K562 (cell line): ENCODE data around the gene CNTN4.

Experiments used
- EZH2 ChIP-seq: IDR thresholded peaks from 2 replicates; pipeline ENCODE4 v1.6.1; 2012; ENCODE audit warnings: low read depth, mild to moderate bottlenecking, inconsistent platforms, low read length, borderline replicate concordance
- JUN ChIP-seq, 2 experiments: sonication (generic) in 1 of 2; formaldehyde crosslinking in 1 of 2; IDR thresholded peaks; 2 replicates each; pipeline versions ENCODE4 v1.6.1 to v1.8.0; 2012 to 2022; ENCODE audit warnings: borderline replicate concordance in 2 of 2, mild to moderate bottlenecking in 2 of 2, improper control_type of control experiment in 1 of 2, low read depth in 1 of 2, low read length in 1 of 2, missing genetic modification reagents in 1 of 2
- NFIC ChIP-seq: fragments of 450-650 bp; IDR thresholded peaks from 2 replicates; pipeline ENCODE4 v1.6.1; 2017; ENCODE audit warnings: mild to moderate bottlenecking, inconsistent platforms
- PCBP2 ChIP-seq: fragments of 200-400 bp; formaldehyde crosslinking; IDR thresholded peaks from 2 replicates; pipeline ENCODE4 v1.6.1; 2018; ENCODE audit warnings: low read length, low read depth, mild to moderate bottlenecking, moderate library complexity; ENCODE audit not compliant: poor library complexity, severe bottlenecking
- PHF8 ChIP-seq: fragments of 200-600 bp; sonication (generic); IDR thresholded peaks from 2 replicates; pipeline ENCODE4 v1.6.1; 2012; ENCODE audit warnings: mixed run types, mild to moderate bottlenecking, inconsistent platforms, low read length, moderate library complexity, borderline replicate concordance
- POLR2A ChIP-seq: fragments of 450-650 bp; conservative IDR thresholded peaks from 2 replicates; pipeline ENCODE4 v1.6.1; 2016
- POLR2AphosphoS5 ChIP-seq: IDR thresholded peaks from 2 replicates; pipeline ENCODE4 v1.6.1; 2011; ENCODE audit warnings: mild to moderate bottlenecking, low read depth, low read length, moderate library complexity; ENCODE audit not compliant: control insufficient read depth, insufficient read depth
- SMAD1 ChIP-seq: fragments of 150-350 bp; IDR thresholded peaks from 2 replicates; pipeline ENCODE4 v1.6.1; 2014; ENCODE audit warnings: low read length, low read depth; ENCODE audit not compliant: partially characterized antibody
- SMAD4 ChIP-seq: fragments of 250-450 bp; sonication (Bioruptor Pico); conservative IDR thresholded peaks from 2 replicates; pipeline ENCODE4 v1.8.0; 2021; ENCODE audit warnings: inconsistent platforms, mild to moderate bottlenecking, moderate library complexity
- YY1 ChIP-seq, 3 experiments: IDR thresholded peaks; 2 replicates each; pipeline ENCODE4 v1.6.1; 2011; ENCODE audit warnings: low read length in 2 of 3, mild to moderate bottlenecking in 2 of 3, moderate library complexity in 2 of 3, borderline replicate concordance in 1 of 3, control low read depth in 1 of 3, low read depth in 1 of 3; ENCODE audit not compliant: insufficient read depth in 3 of 3, insufficient replicate concordance in 2 of 3, control insufficient read depth in 1 of 3, insufficient read length in 1 of 3; ENCODE audit errors: extremely low read depth in 1 of 3
- TF ChIP-seq, protein P1 (sequence below): sonication (generic); formaldehyde crosslinking; IDR thresholded peaks from 2 replicates; pipeline ENCODE4 v1.9.0; 2022; ENCODE audit warnings: mild to moderate bottlenecking, missing genetic modification reagents
- TF ChIP-seq, protein P2 (sequence below), 3 experiments: IDR thresholded peaks in 2 of 3; conservative IDR thresholded peaks in 1 of 3; 2 replicates each; pipeline ENCODE4 v1.5.1; 2011 to 2012; ENCODE audit warnings: low read length in 3 of 3, mild to moderate bottlenecking in 3 of 3, control low read depth in 2 of 3, improper control_type of control experiment in 1 of 3, inconsistent platforms in 1 of 3, low read depth in 1 of 3, mixed read lengths in 1 of 3, moderate library complexity in 1 of 3; ENCODE audit not compliant: insufficient read depth in 2 of 3
- TF ChIP-seq, protein P3 (sequence below): sonication (generic); formaldehyde crosslinking; IDR thresholded peaks from 2 replicates; pipeline ENCODE4 v1.8.0; 2022; ENCODE audit warnings: mild to moderate bottlenecking, missing genetic modification reagents
- TF ChIP-seq, protein P4 (sequence below), 2 experiments: fragments of 200-800 bp in 1 of 2; sonication (Bioruptor generic) in 1 of 2; sonication (generic) in 1 of 2; formaldehyde crosslinking in 1 of 2; IDR thresholded peaks in 1 of 2; conservative IDR thresholded peaks in 1 of 2; 2 replicates each; pipeline versions ENCODE4 v1.5.0 to v1.6.1; 2016 to 2020; ENCODE audit warnings: missing compliant biosample characterization in 1 of 2, missing genetic modification characterization in 1 of 2, missing genetic modification reagents in 1 of 2

DNA sequence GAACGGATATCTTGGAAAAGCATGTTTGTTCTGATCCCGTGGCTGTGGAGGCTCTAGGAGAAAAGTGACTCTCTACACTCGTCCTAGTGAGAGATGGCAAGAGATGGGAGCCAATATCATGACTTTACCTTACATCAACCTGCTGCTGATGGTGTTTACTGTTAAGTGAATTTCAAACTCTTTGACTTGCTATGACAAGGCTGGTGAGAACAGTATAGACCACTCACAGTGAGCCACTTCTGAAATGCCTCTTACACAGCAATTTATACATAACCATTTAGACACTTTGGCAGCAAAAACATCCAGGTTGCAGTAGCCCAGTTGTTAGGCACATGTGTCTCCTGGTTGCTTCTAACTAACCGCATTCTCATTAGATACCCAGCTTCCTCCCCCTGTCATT is 968.2 kb downstream of the CNTN4 start:
- TF ChIP-seq SMAD1: no peak
- no peak for TF ChIP-seq POLR2AphosphoS5
- TF ChIP-seq, protein P1, sequence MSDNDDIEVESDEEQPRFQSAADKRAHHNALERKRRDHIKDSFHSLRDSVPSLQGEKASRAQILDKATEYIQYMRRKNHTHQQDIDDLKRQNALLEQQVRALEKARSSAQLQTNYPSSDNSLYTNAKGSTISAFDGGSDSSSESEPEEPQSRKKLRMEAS (CRISPR knock-in tag): no peak
- TF ChIP-seq YY1 (IDR thresholded peaks at IDR 0.05; ENCODE audit: borderline replicate concordance in 1 of 3, control insufficient read depth in 1 of 3, extremely low read depth in 1 of 3, insufficient read depth in 3 of 3, insufficient read length in 1 of 3, insufficient replicate concordance in 2 of 3, low read depth in 1 of 3, low read length in 2 of 3): no peak
- no peak for TF ChIP-seq SMAD4 (CRISPR knock-in tag)
- TF ChIP-seq, protein P2, sequence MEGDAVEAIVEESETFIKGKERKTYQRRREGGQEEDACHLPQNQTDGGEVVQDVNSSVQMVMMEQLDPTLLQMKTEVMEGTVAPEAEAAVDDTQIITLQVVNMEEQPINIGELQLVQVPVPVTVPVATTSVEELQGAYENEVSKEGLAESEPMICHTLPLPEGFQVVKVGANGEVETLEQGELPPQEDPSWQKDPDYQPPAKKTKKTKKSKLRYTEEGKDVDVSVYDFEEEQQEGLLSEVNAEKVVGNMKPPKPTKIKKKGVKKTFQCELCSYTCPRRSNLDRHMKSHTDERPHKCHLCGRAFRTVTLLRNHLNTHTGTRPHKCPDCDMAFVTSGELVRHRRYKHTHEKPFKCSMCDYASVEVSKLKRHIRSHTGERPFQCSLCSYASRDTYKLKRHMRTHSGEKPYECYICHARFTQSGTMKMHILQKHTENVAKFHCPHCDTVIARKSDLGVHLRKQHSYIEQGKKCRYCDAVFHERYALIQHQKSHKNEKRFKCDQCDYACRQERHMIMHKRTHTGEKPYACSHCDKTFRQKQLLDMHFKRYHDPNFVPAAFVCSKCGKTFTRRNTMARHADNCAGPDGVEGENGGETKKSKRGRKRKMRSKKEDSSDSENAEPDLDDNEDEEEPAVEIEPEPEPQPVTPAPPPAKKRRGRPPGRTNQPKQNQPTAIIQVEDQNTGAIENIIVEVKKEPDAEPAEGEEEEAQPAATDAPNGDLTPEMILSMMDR (IDR thresholded peaks at IDR 0.05 in 2 of 3, conservative IDR thresholded peaks at IDR 0.05 in 1 of 3; ENCODE audit: insufficient read depth in 2 of 3, low read depth in 1 of 3, low read length in 3 of 3): no peak
- no peak for TF ChIP-seq EZH2
- TF ChIP-seq, protein P3, sequence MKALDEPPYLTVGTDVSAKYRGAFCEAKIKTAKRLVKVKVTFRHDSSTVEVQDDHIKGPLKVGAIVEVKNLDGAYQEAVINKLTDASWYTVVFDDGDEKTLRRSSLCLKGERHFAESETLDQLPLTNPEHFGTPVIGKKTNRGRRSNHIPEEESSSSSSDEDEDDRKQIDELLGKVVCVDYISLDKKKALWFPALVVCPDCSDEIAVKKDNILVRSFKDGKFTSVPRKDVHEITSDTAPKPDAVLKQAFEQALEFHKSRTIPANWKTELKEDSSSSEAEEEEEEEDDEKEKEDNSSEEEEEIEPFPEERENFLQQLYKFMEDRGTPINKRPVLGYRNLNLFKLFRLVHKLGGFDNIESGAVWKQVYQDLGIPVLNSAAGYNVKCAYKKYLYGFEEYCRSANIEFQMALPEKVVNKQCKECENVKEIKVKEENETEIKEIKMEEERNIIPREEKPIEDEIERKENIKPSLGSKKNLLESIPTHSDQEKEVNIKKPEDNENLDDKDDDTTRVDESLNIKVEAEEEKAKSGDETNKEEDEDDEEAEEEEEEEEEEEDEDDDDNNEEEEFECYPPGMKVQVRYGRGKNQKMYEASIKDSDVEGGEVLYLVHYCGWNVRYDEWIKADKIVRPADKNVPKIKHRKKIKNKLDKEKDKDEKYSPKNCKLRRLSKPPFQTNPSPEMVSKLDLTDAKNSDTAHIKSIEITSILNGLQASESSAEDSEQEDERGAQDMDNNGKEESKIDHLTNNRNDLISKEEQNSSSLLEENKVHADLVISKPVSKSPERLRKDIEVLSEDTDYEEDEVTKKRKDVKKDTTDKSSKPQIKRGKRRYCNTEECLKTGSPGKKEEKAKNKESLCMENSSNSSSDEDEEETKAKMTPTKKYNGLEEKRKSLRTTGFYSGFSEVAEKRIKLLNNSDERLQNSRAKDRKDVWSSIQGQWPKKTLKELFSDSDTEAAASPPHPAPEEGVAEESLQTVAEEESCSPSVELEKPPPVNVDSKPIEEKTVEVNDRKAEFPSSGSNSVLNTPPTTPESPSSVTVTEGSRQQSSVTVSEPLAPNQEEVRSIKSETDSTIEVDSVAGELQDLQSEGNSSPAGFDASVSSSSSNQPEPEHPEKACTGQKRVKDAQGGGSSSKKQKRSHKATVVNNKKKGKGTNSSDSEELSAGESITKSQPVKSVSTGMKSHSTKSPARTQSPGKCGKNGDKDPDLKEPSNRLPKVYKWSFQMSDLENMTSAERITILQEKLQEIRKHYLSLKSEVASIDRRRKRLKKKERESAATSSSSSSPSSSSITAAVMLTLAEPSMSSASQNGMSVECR (CRISPR knock-in tag): no peak
- TF ChIP-seq PCBP2: no peak
- TF ChIP-seq NFIC: no peak
- no peak for TF ChIP-seq PHF8
- TF ChIP-seq, protein P4, sequence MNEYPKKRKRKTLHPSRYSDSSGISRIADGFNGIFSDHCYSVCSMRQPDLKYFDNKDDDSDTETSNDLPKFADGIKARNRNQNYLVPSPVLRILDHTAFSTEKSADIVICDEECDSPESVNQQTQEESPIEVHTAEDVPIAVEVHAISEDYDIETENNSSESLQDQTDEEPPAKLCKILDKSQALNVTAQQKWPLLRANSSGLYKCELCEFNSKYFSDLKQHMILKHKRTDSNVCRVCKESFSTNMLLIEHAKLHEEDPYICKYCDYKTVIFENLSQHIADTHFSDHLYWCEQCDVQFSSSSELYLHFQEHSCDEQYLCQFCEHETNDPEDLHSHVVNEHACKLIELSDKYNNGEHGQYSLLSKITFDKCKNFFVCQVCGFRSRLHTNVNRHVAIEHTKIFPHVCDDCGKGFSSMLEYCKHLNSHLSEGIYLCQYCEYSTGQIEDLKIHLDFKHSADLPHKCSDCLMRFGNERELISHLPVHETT (CRISPR knock-in tag; conservative IDR thresholded peaks at IDR 0.05 in 1 of 2, IDR thresholded peaks at IDR 0.05 in 1 of 2): no peak
- TF ChIP-seq POLR2A: no peak
- TF ChIP-seq JUN (IDR thresholded peaks at IDR 0.05; ENCODE audit: borderline replicate concordance, low read depth, low read length): no peak
- TF ChIP-seq JUN (CRISPR knock-in tag; IDR thresholded peaks at IDR 0.05; ENCODE audit: borderline replicate concordance): no peak
